ENCODE measurements around the gene CFAP74. TPM values are rescaled to one million over a fixed set of nuclear protein-coding genes. Genes with fewer than 3 reads are reported as not detected.

The CFAP74 gene
- total and polyA plus RNA-seq, 2 of the 13 experiments (the other 11 are each of a cell fraction or from before 2014, with no cell fraction given), result 0.27 to 0.62 TPM

DNA sequence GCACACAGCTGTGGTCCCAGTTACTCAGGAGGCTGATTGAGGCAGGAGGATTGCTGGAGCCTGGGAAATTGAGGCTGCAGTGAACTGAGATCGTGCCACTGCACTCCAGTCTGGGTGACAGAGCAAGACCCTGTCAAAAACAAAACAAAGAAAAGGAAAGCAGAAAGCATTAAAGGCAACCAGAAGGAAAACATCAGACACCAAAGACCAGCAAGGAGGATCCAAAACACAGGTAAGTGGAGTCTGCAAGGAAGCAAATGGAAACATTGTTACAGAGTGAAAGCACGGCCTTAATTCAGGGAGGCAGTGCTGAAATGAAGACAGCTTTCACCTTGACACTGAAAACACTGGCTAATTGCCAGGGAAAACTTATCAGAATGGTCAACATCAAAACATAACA lies 40.8 kb downstream of the CFAP74 start:
- POLR2A ChIA-PET, result no interaction called here
- FAIRE-seq, result no peak
- in situ Hi-C loops (cut with HindIII; ENCODE audit: extremely low pct_ligation_motif_present, low pct_unique_long_range_greater_than_20kb), result loop anchor here (5.0 kb wide), 1 partner anchor 85 kb away; no protein-coding TSS in a partner anchor

More for the DNA sequence above, 40.8 kb downstream of the CFAP74 start:
- intact Hi-C loops (cut with micrococcal nuclease; ENCODE audit: unreplicated experiment), result loop anchor here (5.0 kb wide), 1 partner anchor 85 kb away; no protein-coding TSS in a partner anchor
- H3K27me3 ChIP-seq (ENCODE audit: control insufficient read depth in 1 of 2, insufficient read depth in 2 of 2, low read length in 2 of 2), result peaks cover 7 to 73% of the 10 kb centered on the region in 2 experiments; a peak in 4 of 5 replicates
- no peak for TF ChIP-seq CSRNP1 (CRISPR knock-in tag; IDR thresholded peaks at IDR 0.05)
- no peak for TF ChIP-seq ELF3 (CRISPR knock-in tag; IDR thresholded peaks at IDR 0.05)
- no peak for TF ChIP-seq DPF2 (CRISPR knock-in tag; IDR thresholded peaks at IDR 0.05; ENCODE audit: borderline replicate concordance, low read depth)
- TF ChIP-seq, protein P1, sequence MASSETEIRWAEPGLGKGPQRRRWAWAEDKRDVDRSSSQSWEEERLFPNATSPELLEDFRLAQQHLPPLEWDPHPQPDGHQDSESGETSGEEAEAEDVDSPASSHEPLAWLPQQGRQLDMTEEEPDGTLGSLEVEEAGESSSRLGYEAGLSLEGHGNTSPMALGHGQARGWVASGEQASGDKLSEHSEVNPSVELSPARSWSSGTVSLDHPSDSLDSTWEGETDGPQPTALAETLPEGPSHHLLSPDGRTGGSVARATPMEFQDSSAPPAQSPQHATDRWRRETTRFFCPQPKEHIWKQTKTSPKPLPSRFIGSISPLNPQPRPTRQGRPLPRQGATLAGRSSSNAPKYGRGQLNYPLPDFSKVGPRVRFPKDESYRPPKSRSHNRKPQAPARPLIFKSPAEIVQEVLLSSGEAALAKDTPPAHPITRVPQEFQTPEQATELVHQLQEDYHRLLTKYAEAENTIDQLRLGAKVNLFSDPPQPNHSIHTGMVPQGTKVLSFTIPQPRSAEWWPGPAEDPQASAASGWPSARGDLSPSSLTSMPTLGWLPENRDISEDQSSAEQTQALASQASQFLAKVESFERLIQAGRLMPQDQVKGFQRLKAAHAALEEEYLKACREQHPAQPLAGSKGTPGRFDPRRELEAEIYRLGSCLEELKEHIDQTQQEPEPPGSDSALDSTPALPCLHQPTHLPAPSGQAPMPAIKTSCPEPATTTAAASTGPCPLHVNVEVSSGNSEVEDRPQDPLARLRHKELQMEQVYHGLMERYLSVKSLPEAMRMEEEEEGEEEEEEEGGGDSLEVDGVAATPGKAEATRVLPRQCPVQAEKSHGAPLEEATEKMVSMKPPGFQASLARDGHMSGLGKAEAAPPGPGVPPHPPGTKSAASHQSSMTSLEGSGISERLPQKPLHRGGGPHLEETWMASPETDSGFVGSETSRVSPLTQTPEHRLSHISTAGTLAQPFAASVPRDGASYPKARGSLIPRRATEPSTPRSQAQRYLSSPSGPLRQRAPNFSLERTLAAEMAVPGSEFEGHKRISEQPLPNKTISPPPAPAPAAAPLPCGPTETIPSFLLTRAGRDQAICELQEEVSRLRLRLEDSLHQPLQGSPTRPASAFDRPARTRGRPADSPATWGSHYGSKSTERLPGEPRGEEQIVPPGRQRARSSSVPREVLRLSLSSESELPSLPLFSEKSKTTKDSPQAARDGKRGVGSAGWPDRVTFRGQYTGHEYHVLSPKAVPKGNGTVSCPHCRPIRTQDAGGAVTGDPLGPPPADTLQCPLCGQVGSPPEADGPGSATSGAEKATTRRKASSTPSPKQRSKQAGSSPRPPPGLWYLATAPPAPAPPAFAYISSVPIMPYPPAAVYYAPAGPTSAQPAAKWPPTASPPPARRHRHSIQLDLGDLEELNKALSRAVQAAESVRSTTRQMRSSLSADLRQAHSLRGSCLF (CRISPR knock-in tag; IDR thresholded peaks at IDR 0.05; ENCODE audit: borderline replicate concordance), result no peak
- no peak for TF ChIP-seq ZBTB37 (CRISPR knock-in tag; IDR thresholded peaks at IDR 0.05)
- no peak for TF ChIP-seq ZNF557 (CRISPR knock-in tag; IDR thresholded peaks at IDR 0.05)
- no peak for TF ChIP-seq USF2 (IDR thresholded peaks at IDR 0.05; ENCODE audit: low read depth, low read length)
- no peak for TF ChIP-seq USF2 (CRISPR knock-in tag; IDR thresholded peaks at IDR 0.05; ENCODE audit: borderline replicate concordance)
- no peak for TF ChIP-seq FOXA1 (IDR thresholded peaks at IDR 0.05)
- no peak for TF ChIP-seq FOXA1 (CRISPR knock-in tag; IDR thresholded peaks at IDR 0.05)
- TF ChIP-seq MXD4 (CRISPR knock-in tag; IDR thresholded peaks at IDR 0.05), result no peak
- H3K4me1 ChIP-seq (ENCODE audit: insufficient read depth, low read length), result peaks cover 63% of the 10 kb centered on the region
- WGBS (ENCODE audit: low lambda C conversion rate), result 31% methylated on average over 2 of the region's 2 CpGs
- no peaks in the 10 kb centered on the region for H3K79me2 ChIP-seq (ENCODE audit: insufficient read depth, low read length)
- no peak overlapping the region for H3K27ac ChIP-seq (ENCODE audit: extremely low read length, insufficient read depth, low read length)
- BruUV-seq (replicated peaks), result no TSS peak
- DNase-seq (ENCODE audit: low spot score) (no peak), ATAC-seq (no peak)
- no peak overlapping the region for H3K9ac ChIP-seq (ENCODE audit: insufficient read depth, low read depth, low read length)
- H4K20me1 ChIP-seq (ENCODE audit: insufficient read depth, low read length), result no peaks in the 10 kb centered on the region
- no peak overlapping the region for H2AFZ ChIP-seq (ENCODE audit: low read length)
- CTCF ChIA-PET (ENCODE audit: low intra/inter-chr PET ratio, low total read pairs), result no interaction called here
- H3K36me3 ChIP-seq (replicated peaks in 1 of 2; ENCODE audit: control insufficient read depth in 1 of 2, insufficient read depth in 2 of 2, low read length in 2 of 2), result no peaks in the 10 kb centered on the region
- H3K4me3 ChIP-seq (replicated peaks in 1 of 3; ENCODE audit: insufficient read depth in 1 of 3, low read depth in 2 of 3, low read length in 3 of 3), result no peak overlapping the region
- no peak overlapping the region for H3K4me2 ChIP-seq (ENCODE audit: low read depth, low read length)
- H3K9me3 ChIP-seq (ENCODE audit: low read length), result no peaks in the 10 kb centered on the region

Measured in HepG2 (cell line).